CD4-positive, CD25-positive, alpha-beta regulatory T cell (primary cell): Measurements from ENCODE around the gene C6orf89. TPM values are rescaled to one million over a fixed set of nuclear protein-coding genes. Genes with fewer than 3 reads are reported as not detected.

Source experiments
- ATAC-seq, 2 donors: fragments of 150-1000 bp; cut with Tn5 transposase; one replicate each; pipeline ENCODE4 v1.10.0; 2021; ENCODE audit warnings: low read depth in 2 of 2, moderate number of reproducible peaks in 2 of 2, moderate library complexity in 1 of 2
- DNase-seq, 3 donors: peaks; one replicate each; pipeline versions ENCODE4 v3.0.0 to v3.0.0-alpha.2; 2012 to 2022; ENCODE audit warnings: mixed read lengths in 1 of 3
- H3K27ac ChIP-seq: one replicate; pipeline ENCODE4 v1.7.0; 2013; ENCODE audit warnings: mild to moderate bottlenecking, low read length; ENCODE audit not compliant: insufficient read depth, poor library complexity, severe bottlenecking
- H3K27me3 ChIP-seq: one replicate; pipeline ENCODE4 v1.7.0; 2013; ENCODE audit warnings: low read length; ENCODE audit not compliant: control insufficient read depth, insufficient read depth
- H3K36me3 ChIP-seq: one replicate; pipeline ENCODE4 v1.7.0; 2013; ENCODE audit warnings: mild to moderate bottlenecking, low read length, moderate library complexity; ENCODE audit not compliant: control insufficient read depth, insufficient read depth
- H3K4me1 ChIP-seq: 2 replicates; pipeline ENCODE4 v1.7.0; 2013; ENCODE audit warnings: mild to moderate bottlenecking, low read length; ENCODE audit not compliant: insufficient read depth, control insufficient read depth, poor library complexity, severe bottlenecking
- H3K4me3 ChIP-seq: one replicate; pipeline ENCODE4 v1.7.0; 2013; ENCODE audit warnings: low read depth, mild to moderate bottlenecking, low read length, moderate library complexity
- H3K9me3 ChIP-seq, 2 experiments: 1 replicate in 1 of 2; 2 replicates in 1 of 2; pipeline ENCODE4 v1.7.0; 2013; ENCODE audit warnings: low read length in 2 of 2, mild to moderate bottlenecking in 1 of 2, moderate library complexity in 1 of 2; ENCODE audit not compliant: control insufficient read depth in 2 of 2
- H3K27ac Mint-ChIP-seq, 3 donors: one replicate each; pipeline ENCODE4 v1.8.0; 2020 to 2022; ENCODE audit warnings: mild to moderate bottlenecking in 3 of 3, mixed read lengths in 3 of 3, moderate library complexity in 2 of 3
- H3K27me3 Mint-ChIP-seq: one replicate; pipeline ENCODE4 v1.8.0; 2022; ENCODE audit warnings: mild to moderate bottlenecking, mixed read lengths
- H3K36me3 Mint-ChIP-seq: one replicate; pipeline ENCODE4 v1.8.0; 2020; ENCODE audit warnings: mixed read lengths
- H3K4me1 Mint-ChIP-seq, 4 donors: one replicate each; pipeline ENCODE4 v1.8.0; 2020 to 2022; ENCODE audit warnings: mixed read lengths in 4 of 4, mild to moderate bottlenecking in 1 of 4
- H3K4me3 Mint-ChIP-seq, 4 donors: one replicate each; pipeline ENCODE4 v1.8.0; 2020 to 2022; ENCODE audit warnings: mild to moderate bottlenecking in 4 of 4, mixed read lengths in 4 of 4, moderate library complexity in 3 of 4
- H3K9me3 Mint-ChIP-seq, 7 donors: one replicate each; pipeline ENCODE4 v1.8.0; 2020 to 2022; ENCODE audit warnings: mixed read lengths in 7 of 7, mild to moderate bottlenecking in 3 of 7, moderate library complexity in 2 of 7
- polyA plus RNA-seq, 4 donors: library from polyadenylated mRNA; unstranded; fragments of 300-500 nt; fragmentation: Illumina TruSeq; gene quantifications; one replicate each; pipeline ENCODE4 v1.2.3, GENCODE V29; 2021
- total RNA-seq: library from RNA; stranded (reverse); gene quantifications from one replicate; pipeline ENCODE4 v1.2.3, GENCODE V29; 2022

The C6orf89 gene
- total and polyA plus RNA-seq, 5 donors from 2014 or later, result 33.8 to 49.1 (median 42.8) TPM

DNA sequence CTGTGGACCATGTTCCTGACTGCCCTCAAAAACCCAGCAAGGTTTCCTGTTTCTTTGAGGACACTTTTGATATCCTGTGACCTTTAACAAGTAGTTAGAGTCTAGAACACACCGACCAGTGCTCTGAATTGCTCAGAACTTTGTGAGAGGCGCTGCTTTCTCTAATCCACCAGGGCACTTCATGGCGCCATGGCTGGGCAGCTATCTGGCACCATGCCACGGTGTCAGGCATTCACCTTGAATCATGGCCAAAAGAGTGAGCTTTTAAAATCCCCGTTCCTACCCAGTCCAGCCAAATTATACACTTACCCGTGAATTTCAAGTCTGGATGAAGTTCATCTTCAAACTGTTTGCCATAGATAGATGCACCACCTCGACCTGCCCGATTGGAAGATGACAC, 29.5 kb upstream of the C6orf89 start:
- H3K27me3 Mint-ChIP-seq, result no peaks in the 10 kb centered on the region
- H3K4me1 Mint-ChIP-seq, result peaks cover 5 to 12% (median 7%) of the 10 kb centered on the region in 4 donors
- H3K4me3 ChIP-seq, result no peak overlapping the region
- peaks cover 0 to 6% (median 0%) of the 10 kb centered on the region in 7 donors for H3K9me3 Mint-ChIP-seq
- no peak overlapping the region for H3K27ac ChIP-seq
- ATAC-seq, result no peak
- H3K27ac Mint-ChIP-seq, result peak overlapping the region in 1 of 3 donors; percentile 26
- DNase-seq, result no peak
- no peaks in the 10 kb centered on the region for H3K4me1 ChIP-seq
- peaks cover 39% of the 10 kb centered on the region for H3K36me3 Mint-ChIP-seq
- H3K4me3 Mint-ChIP-seq, result no peak overlapping the region
- peaks cover 0 to 3% of the 10 kb centered on the region in 2 experiments for H3K9me3 ChIP-seq
- no peaks in the 10 kb centered on the region for H3K27me3 ChIP-seq
- H3K36me3 ChIP-seq, result peaks cover 41% of the 10 kb centered on the region

DNA sequence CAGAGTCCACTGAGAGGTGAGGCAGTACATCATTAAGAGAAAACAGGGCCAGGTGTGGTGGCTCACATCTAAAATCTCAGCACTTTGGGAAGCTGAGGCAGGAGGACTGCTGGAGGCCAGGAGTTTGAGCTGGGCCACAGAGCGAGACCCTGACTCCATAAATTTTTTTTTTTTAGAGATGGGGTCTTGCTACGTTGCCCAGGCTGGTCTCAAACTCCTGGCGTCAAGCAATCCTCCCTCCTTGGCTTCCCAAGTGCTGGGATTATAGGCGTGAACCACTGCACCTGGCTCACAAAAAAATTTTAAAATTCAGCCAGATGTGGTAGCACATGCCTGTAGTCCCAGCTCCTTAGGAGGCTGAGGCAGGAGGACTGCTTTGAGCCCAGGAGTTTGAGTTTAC, 28.4 kb upstream of the C6orf89 start:
- H3K27me3 ChIP-seq, result no peaks in the 10 kb centered on the region
- Mint-ChIP-seq H3K4me1 (peaks cover 6 to 12% (median 7%) of the 10 kb centered on the region in 4 donors), H3K9me3 (peaks cover 0 to 6% (median 0%) of the 10 kb centered on the region in 7 donors), H3K36me3 (peaks cover 41% of the 10 kb centered on the region), H3K4me3 (no peak overlapping the region), H3K27ac (no peak overlapping the region), H3K27me3 (no peaks in the 10 kb centered on the region)
- DNase-seq, result no peak
- H3K4me1 ChIP-seq, result no peaks in the 10 kb centered on the region
- no peak overlapping the region for H3K27ac ChIP-seq
- H3K9me3 ChIP-seq, result no peaks in the 10 kb centered on the region
- H3K4me3 ChIP-seq, result no peak overlapping the region
- H3K36me3 ChIP-seq, result peaks cover 42% of the 10 kb centered on the region
- no peak for ATAC-seq

- DNase-seq (no peak), ATAC-seq (no peak)
- Histone ChIP-seq H3K27ac (no peak overlapping the region), H3K27me3 (no peaks in the 10 kb centered on the region), H3K36me3 (peaks cover 44% of the 10 kb centered on the region), H3K4me3 (no peak overlapping the region), H3K4me1 (no peaks in the 10 kb centered on the region), H3K9me3 (no peaks in the 10 kb centered on the region)
- H3K4me3 Mint-ChIP-seq, result no peak overlapping the region
- H3K27me3 Mint-ChIP-seq, result no peaks in the 10 kb centered on the region
- peak overlapping the region in 1 of 3 donors; percentile 45 for H3K27ac Mint-ChIP-seq
- peaks cover 42% of the 10 kb centered on the region for H3K36me3 Mint-ChIP-seq
- H3K4me1 Mint-ChIP-seq, result peaks cover 10 to 16% (median 13%) of the 10 kb centered on the region in 4 donors
- peaks cover 0 to 3% (median 0%) of the 10 kb centered on the region in 7 donors for H3K9me3 Mint-ChIP-seq
Measured at GRCh38 chr6:36858407-36858981, 27.3 kb upstream of the C6orf89 start.

DNA sequence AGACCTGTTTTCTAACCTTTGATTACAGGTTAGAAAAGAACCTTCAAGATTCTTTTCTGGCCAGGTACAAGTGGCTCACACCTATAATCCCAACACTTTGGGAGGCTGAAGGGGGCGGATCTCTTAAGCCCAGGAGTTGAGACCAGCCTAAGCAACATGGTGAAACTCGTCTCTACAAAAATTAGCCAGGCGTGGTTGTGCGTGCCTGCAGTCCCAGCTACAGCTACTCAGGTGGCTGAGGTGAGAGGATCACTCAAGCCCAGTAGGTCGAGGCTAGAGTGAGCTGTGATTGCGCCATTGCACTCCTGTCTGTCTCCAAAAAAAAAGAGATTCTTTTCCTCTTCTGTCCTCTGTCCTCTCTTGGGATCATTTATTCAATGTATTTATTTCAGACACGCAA, 25.6 kb upstream of the C6orf89 start:
- DNase-seq, result no peak

GRCh38 chr6:36862164-36862847, 23.4 kb upstream of the C6orf89 start:
- Histone ChIP-seq H3K36me3 (peaks cover 12% of the 10 kb centered on the region), H3K9me3 (no peaks in the 10 kb centered on the region), H3K4me3 (no peak overlapping the region), H3K27ac (no peak overlapping the region), H3K27me3 (no peaks in the 10 kb centered on the region), H3K4me1 (peaks cover 23% of the 10 kb centered on the region)
- Mint-ChIP-seq H3K27ac (peak overlapping the region in 1 of 3 donors; percentile 85), H3K9me3 (no peaks in the 10 kb centered on the region), H3K4me1 (peaks cover 22 to 55% (median 43%) of the 10 kb centered on the region in 4 donors), H3K4me3 (no peak overlapping the region), H3K27me3 (no peaks in the 10 kb centered on the region), H3K36me3 (peaks cover 41% of the 10 kb centered on the region)
- DNase-seq, result peak in 1 of 3 donors; percentile 70
- no peak for ATAC-seq

More for the DNA sequence above, 25.6 kb upstream of the C6orf89 start:
- H3K4me1 Mint-ChIP-seq, result peaks cover 10 to 33% (median 26%) of the 10 kb centered on the region in 4 donors
- Histone ChIP-seq H3K27me3 (no peaks in the 10 kb centered on the region), H3K9me3 (no peaks in the 10 kb centered on the region), H3K36me3 (peaks cover 30% of the 10 kb centered on the region), H3K27ac (no peak overlapping the region), H3K4me3 (no peak overlapping the region), H3K4me1 (peaks cover 3% of the 10 kb centered on the region)
- H3K27me3 Mint-ChIP-seq, result no peaks in the 10 kb centered on the region
- H3K36me3 Mint-ChIP-seq, result peaks cover 47% of the 10 kb centered on the region
- no peak for ATAC-seq
- H3K4me3 Mint-ChIP-seq, result no peak overlapping the region
- H3K27ac Mint-ChIP-seq, result no peak overlapping the region
- H3K9me3 Mint-ChIP-seq, result no peaks in the 10 kb centered on the region

GRCh38 chr6:36862848-36863382, 22.8 kb upstream of the C6orf89 start:
- Mint-ChIP-seq H3K4me1 (peaks cover 26 to 61% (median 49%) of the 10 kb centered on the region in 4 donors), H3K9me3 (no peaks in the 10 kb centered on the region), H3K27me3 (no peaks in the 10 kb centered on the region), H3K4me3 (no peak overlapping the region), H3K36me3 (peaks cover 47% of the 10 kb centered on the region), H3K27ac (peak overlapping the region; percentile 0 to 85 (median 17))
- H3K36me3 ChIP-seq, result peaks cover 14% of the 10 kb centered on the region
- no peaks in the 10 kb centered on the region for H3K27me3 ChIP-seq
- no peak for ATAC-seq
- H3K27ac ChIP-seq, result no peak overlapping the region
- peaks cover 23% of the 10 kb centered on the region for H3K4me1 ChIP-seq
- no peaks in the 10 kb centered on the region for H3K9me3 ChIP-seq
- no peak for DNase-seq
- no peak overlapping the region for H3K4me3 ChIP-seq

GRCh38 chr6:36863670-36864540, 21.8 kb upstream of the C6orf89 start:
- H3K4me1 ChIP-seq, result peaks cover 23% of the 10 kb centered on the region
- no peak overlapping the region for H3K27ac ChIP-seq
- no peaks in the 10 kb centered on the region for H3K9me3 ChIP-seq
- H3K27me3 ChIP-seq, result no peaks in the 10 kb centered on the region
- ATAC-seq (no peak), DNase-seq (no peak)
- H3K4me3 ChIP-seq, result no peak overlapping the region
- peaks cover 30 to 62% (median 51%) of the 10 kb centered on the region in 4 donors for H3K4me1 Mint-ChIP-seq
- no peaks in the 10 kb centered on the region for H3K27me3 Mint-ChIP-seq
- no peak overlapping the region for H3K4me3 Mint-ChIP-seq
- peaks cover 49% of the 10 kb centered on the region for H3K36me3 Mint-ChIP-seq
- H3K9me3 Mint-ChIP-seq, result no peaks in the 10 kb centered on the region
- peaks cover 14% of the 10 kb centered on the region for H3K36me3 ChIP-seq
- H3K27ac Mint-ChIP-seq, result peak overlapping the region; percentile 80 to 85 (median 80)
